PC-3 (cell line): ENCODE data around the gene KRTAP29-1.

Source experiments
- CTCF ChIP-seq: fragments of 300-600 bp; sonication (generic); conservative IDR thresholded peaks from 2 replicates; pipeline ENCODE4 v1.5.1; 2017; ENCODE audit warnings: antibody characterized with exemption, low read depth, mild to moderate bottlenecking, low read length
- EZH2 ChIP-seq: fragments of 300-600 bp; sonication (generic); IDR thresholded peaks from one replicate; pipeline ENCODE4 v1.6.1; 2017; ENCODE audit warnings: antibody characterized with exemption, mild to moderate bottlenecking, low read length; ENCODE audit not compliant: unreplicated experiment
- EZH2phosphoT487 ChIP-seq: fragments of 300-600 bp; sonication (generic); IDR thresholded peaks from 2 replicates; pipeline ENCODE4 v1.6.1; 2018; ENCODE audit warnings: mild to moderate bottlenecking, antibody characterized with exemption, low read length, borderline replicate concordance

GRCh38 chr17:41264599-41264998 is 38.1 kb downstream of the KRTAP29-1 start:
- TF ChIP-seq EZH2 (no peak), CTCF (no peak), EZH2phosphoT487 (no peak)
